ENCODE results near the gene C7orf57.

C7orf57 gene

DNA sequence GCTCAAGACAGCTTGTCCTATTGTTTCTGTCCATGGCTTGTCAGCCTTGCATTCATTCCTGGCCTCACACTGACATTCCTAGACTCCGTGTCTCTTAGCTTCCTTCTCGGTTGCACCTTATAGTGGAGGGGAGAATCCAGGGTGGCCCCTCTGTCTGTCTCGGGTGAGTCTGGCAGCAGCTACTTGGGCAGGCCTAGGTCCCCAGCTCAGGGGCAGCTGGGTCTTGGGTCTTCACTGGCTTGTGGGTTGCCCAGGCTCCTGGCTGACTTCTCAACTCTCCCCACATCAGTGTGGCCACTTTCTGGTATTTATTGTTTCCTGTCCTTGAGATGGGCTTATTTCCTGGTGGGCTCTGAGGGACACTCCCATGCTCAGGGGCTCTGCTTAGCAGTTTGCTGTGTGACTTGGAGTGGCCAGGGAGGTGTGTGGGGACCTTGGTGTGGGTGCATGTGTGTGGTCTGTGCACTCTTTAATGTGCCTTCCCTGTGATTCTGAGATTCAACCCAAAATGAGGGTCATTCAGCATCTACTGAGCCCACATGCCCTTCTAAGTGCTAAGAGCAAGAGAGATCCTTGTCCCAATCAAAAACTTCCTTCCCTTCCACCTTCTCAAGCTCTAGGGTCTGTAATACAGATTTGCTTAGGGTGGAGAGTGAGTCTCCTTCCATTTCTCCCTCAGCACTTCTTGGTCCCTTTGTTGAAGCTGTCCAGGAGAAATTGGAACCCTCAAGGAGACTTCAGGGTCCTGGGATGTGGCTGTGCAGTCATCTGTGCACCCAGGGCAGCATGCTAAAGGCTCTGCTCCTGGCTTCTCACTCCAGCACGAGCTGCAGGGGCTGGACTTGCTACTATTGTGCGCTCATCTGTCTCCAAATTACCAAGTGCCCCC, 73.9 kb downstream of the C7orf57 start:
- DNase-seq (ENCODE audit: low read depth in 2 of 3, low spot score in 1 of 3): no peak

DNA sequence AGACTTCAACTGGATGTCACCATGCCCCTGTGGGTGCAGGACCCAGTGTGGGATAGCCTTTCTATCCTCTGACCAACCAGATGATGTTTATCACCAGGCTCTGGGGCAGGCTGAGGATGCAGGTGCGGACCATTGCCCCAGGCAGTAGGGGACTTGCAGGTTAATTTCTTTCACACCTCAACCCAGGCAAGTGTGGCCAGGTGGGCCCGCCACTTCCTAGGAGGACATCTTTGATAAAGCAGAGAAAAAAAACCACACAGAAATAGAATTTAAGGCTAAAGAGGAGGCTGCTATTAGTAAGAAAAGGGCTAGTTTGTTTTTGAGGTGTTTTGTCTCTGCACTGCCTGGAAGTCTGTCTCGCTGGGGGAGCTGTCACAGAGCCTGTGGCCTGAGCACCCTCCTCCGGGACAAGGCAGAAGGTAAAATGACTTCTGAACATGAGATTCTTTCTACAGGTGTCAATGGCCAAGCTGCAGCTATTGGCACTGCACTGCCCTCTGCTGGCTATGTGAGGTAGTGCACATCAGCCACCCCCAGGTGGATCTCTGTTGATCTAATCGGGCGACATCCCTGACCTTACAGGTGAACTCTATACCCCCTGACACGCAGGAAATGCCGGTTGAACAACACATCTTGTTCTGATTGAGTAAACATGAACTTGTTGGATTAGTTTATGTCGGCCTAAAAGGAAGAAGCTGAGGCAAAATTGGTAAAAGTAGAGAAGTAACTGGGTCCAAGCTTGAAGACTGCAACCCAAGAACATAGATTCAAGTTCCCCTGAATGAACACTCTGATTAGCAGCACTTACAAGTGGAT, 74.7 kb downstream of the C7orf57 start:
- DNase-seq (ENCODE audit: low read depth in 2 of 3, low spot score in 1 of 3): peak; percentile 74 to 94 (median 79)

DNA sequence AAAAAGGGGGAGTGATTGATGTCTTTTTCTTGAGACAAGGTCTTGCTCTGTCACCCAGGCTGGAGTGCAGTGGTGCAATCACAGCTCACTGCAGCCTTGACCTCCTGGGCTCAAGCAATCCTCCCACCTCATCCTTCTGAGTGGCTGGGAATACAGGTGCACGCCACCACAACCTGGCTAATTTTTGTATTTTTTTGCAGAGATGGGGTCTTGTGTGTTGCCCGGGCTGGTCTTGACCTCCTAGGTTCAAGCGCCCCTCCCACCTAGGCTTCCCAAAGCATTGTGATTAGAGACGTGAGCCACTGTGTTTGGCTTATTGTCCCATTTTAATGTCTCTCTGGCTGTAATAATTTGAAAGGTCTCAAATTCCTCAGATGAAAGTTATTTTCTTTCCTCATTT, 75.5 kb downstream of the C7orf57 start:
- DNase-seq (ENCODE audit: low read depth in 2 of 3, low spot score in 1 of 3): no peak

Data from stimulated activated CD4-positive, alpha-beta T cell treated with anti-CD3 and anti-CD28 coated beads, Interleukin-12 subunit alpha, Interleukin-12 subunit beta, amount 100 ng/mL, for 48 hours (primary cell).